ENCODE results near the gene LIPG.
"Not testable (repeated sequence)": the region's sequence is repeated elsewhere in the genome, so short reads cannot be mapped to it uniquely, and the experiment has no call there.

Gene LIPG

DNA sequence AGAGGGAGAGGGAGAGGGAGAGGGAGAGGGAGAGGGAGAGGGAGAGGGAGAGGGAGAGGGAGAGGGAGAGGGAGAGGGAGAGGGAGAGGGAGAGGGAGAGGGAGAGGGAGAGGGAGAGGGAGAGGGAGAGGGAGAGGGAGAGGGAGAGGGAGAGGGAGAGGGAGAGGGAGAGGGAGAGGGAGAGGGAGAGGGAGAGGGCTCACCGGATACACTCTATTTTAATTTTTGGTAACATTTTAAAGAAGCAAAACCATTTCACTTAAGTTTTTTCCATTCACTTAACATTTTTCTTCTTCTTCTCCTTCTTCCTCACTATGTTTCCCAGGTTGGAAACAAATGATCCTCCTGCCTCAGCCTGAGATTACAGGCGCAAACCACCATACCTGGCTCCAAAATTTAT is 17.2 kb downstream of the LIPG start:
- not testable (repeated sequence) for DNase-seq

DNA sequence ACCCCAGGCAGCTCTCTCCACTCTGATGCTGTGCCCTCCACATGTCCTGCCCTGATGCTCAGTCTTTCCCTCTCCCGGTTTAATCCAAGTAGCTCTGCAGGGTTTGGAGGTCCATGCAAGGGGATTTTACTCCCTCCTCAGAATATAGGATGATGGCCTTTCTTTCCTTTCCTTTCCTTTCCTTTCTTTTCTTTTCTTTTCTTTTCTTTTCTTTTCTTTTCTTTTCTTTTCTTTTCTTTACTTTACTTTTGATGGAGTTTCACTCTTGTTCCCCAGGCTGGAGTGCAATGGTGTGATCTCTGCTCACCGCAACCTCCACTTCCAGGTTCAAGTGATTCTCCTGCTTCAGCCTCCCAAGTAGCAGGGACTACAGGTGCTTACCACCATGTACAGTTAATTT is 17.7 kb downstream of the LIPG start:
- DNase-seq = not testable (repeated sequence)

DNA sequence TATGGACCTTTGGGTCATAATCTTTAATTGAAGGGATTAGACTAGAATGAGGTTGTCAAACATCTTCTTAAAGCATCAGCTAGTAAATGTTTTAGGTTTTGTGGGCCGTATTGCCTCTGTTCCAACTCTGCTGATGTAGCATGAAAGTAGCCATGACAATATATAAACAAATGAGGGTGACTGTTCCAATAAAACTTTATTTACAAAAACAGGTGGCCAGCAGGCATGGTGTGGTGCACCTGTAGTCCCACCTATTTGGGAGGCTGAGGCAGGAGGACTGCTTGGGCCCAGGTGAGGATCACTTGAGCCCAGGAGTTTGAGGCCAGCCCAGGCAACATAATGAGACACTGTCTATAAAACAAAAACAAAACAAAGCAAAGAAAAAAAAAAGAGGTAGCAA is 18.4 kb downstream of the LIPG start:
- no peak for DNase-seq

DNA sequence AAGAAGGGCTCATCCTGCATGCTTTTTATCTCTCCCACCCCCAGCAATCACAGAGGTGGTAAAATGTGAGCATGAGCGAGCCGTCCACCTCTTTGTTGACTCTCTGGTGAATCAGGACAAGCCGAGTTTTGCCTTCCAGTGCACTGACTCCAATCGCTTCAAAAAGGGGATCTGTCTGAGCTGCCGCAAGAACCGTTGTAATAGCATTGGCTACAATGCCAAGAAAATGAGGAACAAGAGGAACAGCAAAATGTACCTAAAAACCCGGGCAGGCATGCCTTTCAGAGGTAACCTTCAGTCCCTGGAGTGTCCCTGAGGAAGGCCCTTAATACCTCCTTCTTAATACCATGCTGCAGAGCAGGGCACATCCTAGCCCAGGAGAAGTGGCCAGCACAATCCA is 19.5 kb downstream of the LIPG start:
- no peak for DNase-seq

DNA sequence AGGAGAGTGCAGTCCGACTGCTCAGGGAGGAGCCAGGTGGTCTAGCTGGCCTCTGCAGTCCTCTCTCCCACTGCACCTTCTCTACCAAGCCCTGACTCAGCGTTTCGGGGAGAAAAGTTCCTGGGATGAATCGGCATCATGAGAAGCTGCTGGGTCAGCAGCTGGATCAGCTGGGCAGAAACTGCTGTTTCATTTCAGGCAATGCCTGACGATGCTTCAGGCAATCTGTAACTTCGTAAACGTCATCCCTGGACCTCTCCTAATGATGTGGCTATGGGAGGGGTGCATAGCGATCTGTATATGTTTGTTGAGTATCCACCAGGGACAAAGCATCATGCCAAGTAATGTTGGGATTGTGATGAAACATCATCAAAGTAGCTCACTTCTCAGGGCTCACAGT is 20.7 kb downstream of the LIPG start:
- no peak for DNase-seq

DNA sequence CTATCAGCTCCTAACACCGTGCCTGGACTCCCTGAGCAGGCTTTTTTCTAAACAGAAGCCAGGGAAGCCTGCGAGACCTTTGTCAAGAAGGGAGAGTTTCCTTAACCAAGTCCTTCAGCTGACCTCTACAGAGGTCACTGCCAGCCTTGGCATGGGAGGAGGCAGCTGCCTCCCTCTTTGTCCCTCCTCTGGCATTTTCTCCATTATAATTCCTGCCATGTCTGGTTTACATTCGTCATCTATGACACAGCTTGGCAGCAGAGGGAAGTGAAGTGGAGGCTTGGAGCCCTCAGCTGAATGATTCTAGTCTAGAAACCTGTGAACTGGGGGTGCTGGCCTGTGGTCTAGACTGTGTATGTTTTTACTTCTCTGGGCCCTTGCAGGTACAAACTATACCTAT is 22.5 kb downstream of the LIPG start:
- DNase-seq = no peak

DNA sequence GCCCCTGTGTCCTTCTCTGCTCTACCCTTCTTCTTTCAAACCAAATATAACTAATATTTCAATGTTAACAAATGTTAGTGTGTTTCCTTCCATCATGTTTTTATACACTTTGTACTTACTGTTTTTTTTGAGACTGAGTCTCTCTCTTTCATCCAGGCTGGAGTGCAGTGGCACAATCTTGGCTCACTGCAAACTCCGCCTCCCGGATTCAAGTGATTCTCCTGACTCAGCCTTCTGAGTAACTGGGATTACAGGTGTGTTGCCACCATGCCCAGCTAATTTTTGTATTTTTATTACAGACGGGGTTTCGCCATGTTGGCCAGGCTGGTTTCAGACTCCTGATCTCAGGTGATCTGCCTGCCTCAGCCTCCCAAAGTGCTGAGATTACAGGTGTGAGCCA is 23.1 kb downstream of the LIPG start:
- DNase-seq = not testable (repeated sequence)

DNA sequence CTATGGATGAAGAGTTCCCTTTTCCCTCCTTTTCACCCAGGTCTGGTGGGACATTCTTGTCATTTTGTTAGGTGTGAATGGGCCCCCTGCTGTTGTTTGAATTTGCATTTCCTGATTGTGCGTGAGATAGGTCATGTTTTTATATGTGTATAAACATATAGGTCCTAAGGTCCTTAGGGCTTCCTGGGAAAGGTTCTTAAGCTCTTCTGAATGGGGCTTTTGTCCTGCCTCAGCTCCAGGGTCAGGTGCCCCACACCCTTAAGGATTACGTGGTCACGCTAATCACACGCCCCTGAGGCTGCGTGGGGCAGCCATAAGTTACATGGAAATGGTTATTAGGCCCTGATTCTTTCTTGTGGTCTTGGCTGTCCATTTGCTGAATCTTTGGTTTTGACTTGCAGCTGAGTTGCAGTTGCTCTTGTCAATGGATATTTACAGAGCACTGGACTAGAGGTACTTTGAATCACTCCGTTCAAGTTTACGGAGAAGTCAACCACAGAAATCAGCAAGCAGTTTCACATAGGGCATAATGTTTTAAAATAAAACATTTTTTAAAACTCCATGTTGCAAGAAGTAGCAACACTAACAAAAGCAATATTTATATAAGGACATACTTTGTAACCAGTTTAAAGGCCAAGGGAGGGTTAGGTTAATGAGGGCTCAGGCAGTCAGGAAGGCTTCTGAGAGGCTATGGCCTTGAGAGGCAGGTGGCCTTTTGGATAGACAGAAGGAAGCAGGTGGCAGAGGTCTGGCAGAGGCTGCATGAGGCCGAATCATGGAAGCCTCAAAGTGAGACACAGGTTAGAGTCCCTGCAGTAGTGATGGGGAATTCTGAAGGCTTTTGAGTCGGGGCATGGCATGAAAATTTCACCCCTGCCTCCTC is 24.2 kb downstream of the LIPG start:
- DNase-seq = no peak

DNA sequence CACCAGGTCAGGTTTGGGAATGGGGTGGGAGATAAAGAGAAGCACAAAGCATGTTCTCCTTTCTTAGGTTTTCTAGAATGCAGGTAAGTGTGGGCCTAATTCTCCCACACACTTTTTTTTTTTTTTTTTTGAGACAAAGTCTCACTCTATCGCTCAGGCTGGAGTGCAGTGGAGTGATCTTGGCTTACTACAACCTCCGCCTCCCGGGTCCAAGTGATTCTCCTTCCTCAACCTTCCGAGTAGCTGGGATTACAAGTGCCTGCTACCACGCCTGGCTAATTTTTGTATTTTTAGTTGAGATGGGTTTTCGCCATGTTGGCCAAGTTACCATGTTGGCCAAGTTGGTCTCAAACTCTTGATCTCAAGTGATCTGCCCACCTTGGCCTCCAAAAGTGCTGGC is 26.3 kb downstream of the LIPG start:
- no peak for DNase-seq

DNA sequence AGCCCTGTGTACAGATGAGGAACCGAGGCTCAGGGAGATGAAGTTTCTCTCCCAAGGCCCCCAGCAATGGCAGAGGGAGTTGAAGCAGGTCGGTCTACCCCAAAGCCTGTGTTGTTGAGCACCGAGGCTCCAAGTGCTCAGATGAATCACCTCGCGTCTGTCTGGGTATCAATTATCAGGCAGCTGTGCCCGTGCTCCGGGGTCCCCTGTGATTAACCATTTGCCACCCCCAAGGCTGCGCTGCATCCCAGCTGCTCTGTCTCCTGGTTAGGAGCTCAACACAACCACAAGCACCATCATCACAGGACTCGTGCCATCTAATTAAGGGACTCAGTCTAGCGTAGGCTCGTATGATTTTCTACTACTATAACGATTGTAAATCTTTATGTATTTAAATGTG is 27.1 kb downstream of the LIPG start:
- no peak for DNase-seq

DNA sequence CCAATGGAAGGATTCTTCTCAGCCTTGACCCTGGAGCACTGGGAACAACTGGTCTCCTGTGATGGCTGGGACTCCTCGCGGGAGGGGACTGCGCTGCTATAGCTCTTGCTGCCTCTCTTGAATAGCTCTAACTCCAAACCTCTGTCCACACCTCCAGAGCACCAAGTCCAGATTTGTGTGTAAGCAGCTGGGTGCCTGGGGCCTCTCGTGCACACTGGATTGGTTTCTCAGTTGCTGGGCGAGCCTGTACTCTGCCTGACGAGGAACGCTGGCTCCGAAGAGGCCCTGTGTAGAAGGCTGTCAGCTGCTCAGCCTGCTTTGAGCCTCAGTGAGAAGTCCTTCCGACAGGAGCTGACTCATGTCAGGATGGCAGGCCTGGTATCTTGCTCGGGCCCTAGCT is 28.8 kb downstream of the LIPG start:
- no peak for DNase-seq

DNA sequence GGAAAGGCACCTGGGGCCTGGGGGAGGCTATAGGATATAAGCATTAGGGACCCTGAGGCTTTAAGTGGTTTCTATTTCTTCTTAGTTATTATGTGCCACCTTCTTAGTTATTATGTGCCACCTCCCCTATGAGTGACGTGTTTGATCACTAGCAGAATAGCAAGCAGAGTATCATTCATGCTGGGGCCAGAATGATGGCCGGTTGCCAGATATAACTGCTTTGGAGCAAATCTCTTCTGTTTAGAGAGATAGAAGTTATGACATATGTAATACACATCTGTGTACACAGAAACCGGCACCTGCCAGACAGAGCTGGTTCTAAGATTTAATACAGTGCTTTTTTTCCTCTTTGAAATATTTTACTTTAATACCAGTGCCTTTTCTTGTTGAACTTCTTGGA is 29.4 kb downstream of the LIPG start:
- DNase-seq = no peak

DNA sequence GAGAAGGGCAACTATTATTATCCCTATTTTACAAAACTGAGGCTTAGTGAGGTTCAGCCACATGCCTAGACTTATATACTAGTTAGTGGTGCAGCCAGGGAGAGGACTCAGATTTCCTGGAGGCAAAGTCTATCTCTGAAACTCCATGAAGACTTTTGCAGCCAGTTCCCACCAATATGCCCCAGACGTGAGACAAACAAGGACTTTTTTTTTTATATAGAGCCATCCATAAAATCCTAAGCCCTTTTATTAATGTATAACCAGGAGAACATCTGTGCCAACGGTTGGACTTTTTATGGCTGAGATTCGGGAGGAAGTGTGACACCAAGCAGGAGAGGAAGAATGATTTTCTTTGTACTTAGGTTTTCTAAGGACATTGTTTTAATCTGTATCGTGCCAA is 29.9 kb downstream of the LIPG start:
- no peak for DNase-seq

DNA sequence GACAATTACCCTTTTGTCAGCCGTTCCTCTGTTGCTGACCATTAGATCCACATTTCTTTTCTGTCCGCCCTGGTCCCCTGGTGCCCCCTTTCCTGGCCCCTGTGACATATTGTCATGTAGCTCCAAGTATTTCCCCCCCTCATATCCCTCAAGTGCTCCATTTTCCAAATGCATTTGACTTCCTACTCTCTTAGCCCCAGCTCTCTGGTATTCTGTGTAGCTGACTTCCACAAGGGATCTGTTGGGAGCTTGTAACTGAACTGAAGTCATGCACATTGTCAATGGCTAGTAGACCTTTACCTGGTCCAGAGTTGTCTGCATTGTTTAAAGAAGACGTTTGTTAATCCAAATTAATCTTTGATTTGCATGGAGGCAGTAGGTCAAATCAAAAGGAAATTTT is 34.8 kb downstream of the LIPG start:
- DNase-seq = no peak

DNA sequence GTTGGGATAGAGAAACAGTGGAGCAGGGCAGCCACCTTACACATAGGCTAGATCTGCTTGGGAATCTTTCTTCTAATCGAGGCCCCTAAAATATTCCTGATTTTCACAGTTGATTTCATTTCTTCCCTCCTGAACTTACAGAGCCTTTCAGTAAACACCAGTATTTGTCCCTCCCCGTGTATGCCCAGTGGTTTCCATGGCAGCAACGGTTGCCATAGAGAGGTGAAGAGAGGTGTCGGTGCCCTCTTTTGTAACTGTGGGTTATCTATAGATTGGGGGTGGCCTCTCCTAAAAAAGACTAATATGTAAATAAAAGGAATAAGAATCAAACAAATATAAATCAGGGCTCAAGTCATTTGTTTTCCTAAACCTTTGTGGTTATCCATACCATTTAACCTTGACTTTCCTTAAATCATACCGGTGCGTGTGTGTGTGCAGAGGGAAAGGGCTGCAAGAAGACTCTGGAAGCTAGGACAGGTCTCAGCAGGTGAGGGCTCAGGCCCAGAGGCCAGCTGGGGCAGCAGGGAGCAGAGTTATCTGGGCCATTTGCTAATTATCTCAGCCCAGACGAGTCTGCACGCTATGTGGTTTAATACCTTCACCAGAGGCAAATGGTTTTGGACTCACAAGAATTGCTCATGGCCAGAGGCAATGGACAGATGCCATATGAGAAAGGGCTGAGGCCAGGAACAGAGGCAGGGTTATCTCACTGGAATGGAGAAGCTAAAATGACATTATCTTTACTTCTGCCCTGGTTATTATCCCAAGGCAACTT is 35.5 kb downstream of the LIPG start:
- DNase-seq = no peak

DNA sequence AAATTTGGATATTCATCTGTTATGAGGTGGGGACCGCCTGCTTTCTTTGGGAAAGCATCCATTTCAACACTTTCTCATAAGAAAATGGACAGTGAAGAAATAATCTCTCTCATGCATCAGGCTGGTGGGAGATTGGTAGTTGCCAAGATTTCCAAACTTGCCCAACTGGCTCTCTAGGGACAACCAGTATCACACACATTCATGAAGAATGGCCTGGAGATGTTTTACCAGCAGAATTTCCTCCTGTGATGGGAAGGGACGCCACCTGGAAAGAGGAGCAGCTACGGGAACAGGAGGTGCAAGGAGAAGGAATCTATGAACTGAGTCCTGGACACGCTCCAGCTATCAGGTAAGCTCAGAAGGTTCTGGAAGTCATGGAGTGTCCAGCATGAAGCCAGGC is 39.4 kb downstream of the LIPG start:
- DNase-seq = no peak

DNA sequence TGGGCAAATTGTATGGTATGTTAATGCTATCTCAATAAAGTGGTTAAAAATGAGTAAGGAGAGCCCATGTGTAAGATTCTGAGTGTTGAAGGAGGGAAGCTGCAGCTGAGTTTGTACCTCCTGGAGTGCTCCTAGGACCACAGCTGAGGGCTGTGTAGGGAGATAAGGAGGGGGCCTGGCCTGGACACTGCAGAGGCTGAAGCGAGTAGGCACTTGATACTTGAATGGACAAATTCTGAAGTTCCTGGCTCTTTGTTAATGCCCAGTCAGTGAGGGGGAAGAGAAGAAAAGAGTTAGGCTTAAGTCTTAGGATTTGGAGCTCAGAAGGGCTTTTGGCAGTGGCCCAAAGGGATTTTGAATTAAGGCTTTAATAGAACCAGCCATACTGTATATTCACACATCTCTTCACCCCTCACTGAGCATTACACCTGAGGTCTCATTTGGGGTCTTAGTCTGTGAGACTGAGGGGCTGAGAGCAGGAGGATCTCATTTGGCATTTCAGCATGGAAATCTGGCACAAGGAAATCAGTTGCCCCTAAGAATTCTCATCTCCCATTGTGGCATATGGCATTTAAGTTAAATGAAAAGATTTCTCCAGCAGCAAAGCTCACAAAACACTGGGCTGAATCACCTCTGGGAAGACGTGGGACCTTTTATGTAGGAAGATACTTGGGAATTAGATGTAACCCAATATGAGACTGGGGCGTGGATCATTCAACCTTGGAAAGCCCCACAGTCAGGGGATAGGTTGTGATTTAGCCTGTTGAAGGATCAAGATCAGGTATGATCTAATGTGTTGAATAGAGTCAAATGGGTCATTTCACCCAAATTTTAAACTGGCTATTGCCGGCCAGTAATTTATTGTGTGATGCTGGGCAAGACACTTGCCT is 46.8 kb downstream of the LIPG start:
- no peak for DNase-seq

DNA sequence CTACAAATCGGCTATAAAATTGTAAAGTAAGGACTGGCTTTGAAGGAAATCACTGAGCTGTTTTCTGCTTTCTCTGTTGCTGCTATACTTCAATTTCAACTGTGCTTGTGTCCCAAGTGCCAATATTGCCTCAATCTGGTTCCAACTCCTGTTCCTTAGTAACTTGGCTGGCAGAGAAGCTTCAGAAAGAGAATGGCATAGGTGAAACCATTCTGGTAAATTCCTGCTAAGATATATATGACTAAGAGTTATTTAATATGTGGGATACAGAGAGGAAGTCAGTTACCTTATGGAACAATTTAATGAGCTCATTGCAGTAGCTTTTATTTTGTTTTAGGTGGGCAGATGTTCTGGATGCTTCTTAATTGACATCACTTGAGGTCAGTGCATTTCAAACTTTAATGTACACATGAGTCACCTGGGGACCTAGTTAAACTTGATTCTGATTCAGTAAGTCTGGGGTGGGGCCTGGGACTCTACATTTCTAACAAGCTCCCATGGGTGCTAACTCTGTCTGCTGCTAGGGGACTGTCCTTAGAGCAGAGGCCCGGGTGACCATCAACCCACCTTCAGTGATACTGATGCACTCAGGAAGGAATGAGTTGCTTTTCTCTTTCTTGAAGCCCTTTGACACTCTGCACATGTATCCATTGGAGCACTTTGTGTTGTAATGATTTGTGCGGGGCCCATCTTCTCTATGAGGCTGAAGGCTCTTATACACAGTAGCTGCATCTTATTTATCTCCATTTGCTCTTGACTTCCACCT is 47.6 kb downstream of the LIPG start:
- no peak for DNase-seq

DNA sequence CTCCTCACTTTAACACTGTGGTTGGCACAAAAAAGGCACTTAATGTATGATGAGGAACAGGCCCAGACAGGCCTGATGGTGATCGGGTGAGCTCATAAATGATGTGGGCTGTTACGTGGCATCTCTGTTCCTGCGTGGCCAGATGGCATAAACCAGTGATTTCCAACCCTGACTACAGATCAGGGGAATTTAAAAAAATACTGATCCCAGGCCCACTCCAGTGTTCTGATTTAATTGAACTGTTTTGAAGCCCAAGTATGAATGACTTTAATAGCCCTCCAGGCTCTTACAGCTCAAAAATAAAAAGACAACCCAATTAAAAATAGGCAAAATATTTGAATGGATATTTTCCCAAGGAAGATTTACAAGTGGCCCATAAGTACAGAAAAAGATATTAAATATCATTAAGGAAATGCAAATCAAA is 48.2 kb downstream of the LIPG start:
- DNase-seq = no peak

DNA sequence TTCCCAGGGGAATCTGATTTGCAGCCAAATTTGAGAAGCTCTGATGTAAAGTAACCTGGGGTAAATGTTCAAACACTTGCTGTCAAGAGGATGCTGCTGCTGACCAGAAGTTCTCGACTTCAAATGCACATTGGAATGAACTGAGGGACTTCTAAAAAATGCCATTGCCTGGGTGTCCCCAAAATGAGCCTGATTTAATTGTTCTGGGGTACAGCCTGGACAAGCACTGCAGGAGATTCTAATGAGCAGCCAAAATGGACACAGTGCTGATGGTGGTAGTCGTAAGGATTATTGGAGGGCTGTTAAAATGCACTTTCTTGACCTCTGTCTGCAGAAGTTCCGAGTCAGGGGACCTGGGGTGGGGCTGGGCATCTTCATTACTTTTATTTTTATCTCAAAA is 49.5 kb downstream of the LIPG start:
- DNase-seq = no peak

DNA sequence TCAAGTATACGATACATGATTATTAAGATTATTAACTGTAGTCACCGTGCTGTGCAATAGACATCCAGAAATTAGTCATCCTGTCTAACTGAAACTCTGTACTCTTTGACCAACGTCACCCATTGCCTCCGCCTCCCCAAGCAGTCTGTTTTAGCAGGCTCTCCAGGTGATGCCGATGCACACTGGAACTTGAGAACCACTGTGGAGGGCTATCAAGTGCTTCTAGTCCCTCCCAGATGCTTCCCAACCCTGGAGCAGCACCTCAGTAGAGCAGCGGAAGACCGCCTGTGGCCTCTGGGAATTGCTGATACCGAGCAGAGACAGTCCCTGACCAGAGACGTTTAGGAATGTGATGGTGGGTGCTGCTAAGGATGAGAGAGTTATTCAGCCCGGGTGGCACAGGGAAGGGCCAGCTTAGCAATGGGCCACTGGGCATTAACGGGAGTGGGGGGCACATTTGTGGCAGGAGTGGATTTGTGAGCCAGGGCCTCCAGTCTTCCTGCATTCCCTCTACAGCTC is 50.7 kb downstream of the LIPG start:
- no peak for DNase-seq

DNA sequence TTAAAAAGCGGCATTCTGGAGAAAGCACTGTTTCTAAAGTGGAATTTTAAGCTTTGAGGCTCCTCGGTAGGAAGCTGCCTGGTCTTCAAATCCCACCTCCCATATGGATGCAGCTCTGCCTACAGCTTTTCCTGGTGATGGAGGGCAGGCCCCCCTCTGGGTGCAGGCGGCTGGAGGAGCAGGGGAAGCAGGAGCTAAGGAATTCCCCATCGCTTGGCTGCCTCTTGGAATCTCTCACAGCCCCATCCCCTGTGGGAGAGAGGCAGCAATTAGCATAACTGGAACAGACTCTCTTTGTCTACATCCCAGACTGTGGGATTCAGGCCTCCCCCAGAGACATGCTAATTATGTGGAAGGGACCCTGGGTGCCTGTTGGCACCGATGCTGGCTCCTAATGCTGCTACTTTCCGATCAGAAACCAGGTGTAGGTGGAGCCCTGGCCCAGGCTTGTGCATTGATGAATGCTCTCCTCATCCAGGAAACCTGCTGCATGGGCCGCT is 51.3 kb downstream of the LIPG start:
- DNase-seq = no peak

Data from right hindlimb (tissue), 1 donor.